ENCODE results near the gene PHB1. TPM values are rescaled to one million over a fixed set of nuclear protein-coding genes. Genes with fewer than 3 reads are reported as not detected.
"Not testable (repeated sequence)": the region's sequence is repeated elsewhere in the genome, so short reads cannot be mapped to it uniquely, and the experiment has no call there.

Gene PHB1
- total RNA-seq, 6 donors from 2014 or later, result 19.9 to 144 (median 68.8) TPM

DNA sequence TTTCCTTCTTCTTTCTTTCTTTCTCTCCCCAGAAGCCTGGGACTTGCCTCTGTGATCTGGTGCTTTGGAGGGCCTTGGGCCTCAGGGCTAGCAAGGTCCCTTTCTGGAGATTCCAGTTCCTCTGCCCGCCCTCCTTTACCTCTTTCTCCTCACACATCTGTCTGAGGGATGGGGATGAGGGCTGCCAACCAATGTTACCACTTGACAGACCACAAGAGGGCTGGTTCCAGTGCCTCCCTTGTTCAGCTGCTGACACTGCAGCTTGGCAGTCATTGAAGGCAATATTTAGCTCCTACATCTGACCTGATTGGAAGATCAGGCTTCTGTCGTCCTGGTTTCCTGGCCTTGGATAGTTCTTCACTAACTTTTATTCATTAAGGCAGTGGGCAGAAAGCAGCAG is 49.0 kb downstream of the PHB1 start:
- no peak for DNase-seq
- Histone ChIP-seq H3K27ac (no peak overlapping the region), H3K27me3 (no peaks in the 10 kb centered on the region), H3K4me1 (peaks cover 4 to 14% (median 6%) of the 10 kb centered on the region in 4 donors), H3K9me3 (no peaks in the 10 kb centered on the region), H3K36me3 (no peaks in the 10 kb centered on the region), H3K4me3 (no peak overlapping the region)
- ATAC-seq (ENCODE audit: low FRiP score in 2 of 2), result no peak
- 30 to 34% methylated on average over 2 of the region's 2 CpGs for WGBS, 2 donors
- no peak for TF ChIP-seq POLR2A (IDR thresholded peaks at IDR 0.05)
- TF ChIP-seq, protein P1, sequence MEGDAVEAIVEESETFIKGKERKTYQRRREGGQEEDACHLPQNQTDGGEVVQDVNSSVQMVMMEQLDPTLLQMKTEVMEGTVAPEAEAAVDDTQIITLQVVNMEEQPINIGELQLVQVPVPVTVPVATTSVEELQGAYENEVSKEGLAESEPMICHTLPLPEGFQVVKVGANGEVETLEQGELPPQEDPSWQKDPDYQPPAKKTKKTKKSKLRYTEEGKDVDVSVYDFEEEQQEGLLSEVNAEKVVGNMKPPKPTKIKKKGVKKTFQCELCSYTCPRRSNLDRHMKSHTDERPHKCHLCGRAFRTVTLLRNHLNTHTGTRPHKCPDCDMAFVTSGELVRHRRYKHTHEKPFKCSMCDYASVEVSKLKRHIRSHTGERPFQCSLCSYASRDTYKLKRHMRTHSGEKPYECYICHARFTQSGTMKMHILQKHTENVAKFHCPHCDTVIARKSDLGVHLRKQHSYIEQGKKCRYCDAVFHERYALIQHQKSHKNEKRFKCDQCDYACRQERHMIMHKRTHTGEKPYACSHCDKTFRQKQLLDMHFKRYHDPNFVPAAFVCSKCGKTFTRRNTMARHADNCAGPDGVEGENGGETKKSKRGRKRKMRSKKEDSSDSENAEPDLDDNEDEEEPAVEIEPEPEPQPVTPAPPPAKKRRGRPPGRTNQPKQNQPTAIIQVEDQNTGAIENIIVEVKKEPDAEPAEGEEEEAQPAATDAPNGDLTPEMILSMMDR (IDR thresholded peaks at IDR 0.05), result peak in 1 of 6 experiments; percentile 14

DNA sequence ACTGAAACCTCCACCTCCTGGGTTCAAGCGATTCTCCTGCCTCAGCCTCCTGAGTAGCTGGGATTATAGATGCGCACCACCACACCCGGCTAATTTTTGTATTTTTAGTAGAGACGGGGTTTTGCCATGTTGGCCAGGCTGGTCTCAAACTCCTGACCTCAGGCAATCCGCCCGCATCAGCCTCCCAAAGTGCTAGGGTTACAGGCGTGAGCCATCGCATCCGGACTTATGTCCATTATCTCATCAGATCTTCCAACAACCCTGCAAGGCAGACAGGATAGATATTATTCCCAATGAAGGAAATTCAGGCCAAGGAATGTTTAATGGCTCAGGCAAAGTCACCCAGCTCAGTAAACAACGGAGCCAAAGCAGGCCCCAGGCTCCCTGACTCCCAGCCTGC is 49.6 kb downstream of the PHB1 start:
- H3K27me3 ChIP-seq; H3K36me3 ChIP-seq; ATAC-seq (ENCODE audit: low FRiP score in 2 of 2); DNase-seq; H3K4me3 ChIP-seq; H3K27ac ChIP-seq; H3K9me3 ChIP-seq: not testable (repeated sequence)
- H3K4me1 ChIP-seq, result peaks cover 9 to 20% (median 12%) of the 10 kb centered on the region in 4 donors
- WGBS, 2 donors, result 96 to 98% methylated on average over 10 of the region's 10 CpGs

DNA sequence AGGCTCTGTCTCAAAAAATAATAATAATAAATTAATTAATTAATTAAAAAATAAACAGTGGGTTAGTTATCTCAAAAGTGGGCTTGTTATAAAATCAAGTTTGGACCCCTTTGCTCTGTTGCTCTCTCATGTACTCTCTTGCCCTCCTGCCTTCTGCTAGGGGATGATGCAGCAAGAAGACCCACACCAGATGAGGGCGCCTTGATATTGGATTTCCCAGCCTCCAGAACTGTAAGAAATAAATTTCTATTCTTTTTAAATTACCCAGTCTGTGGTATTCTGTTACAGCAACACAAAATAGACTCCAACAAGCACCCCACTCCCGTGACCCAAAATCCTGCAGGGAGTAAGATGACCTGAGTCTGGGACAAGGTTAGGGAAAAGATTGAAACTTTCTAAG is 50.6 kb downstream of the PHB1 start:
- ATAC-seq (ENCODE audit: low FRiP score in 2 of 2) (no peak), DNase-seq (no peak)
- Histone ChIP-seq H3K9me3 (no peaks in the 10 kb centered on the region), H3K4me3 (no peak overlapping the region), H3K27ac (no peak overlapping the region), H3K27me3 (no peaks in the 10 kb centered on the region), H3K36me3 (no peaks in the 10 kb centered on the region), H3K4me1 (peaks cover 18 to 30% (median 21%) of the 10 kb centered on the region in 4 donors)
- 98 to 100% methylated on average over 2 of the region's 2 CpGs for WGBS, 2 donors
- TF ChIP-seq, protein P1 (IDR thresholded peaks at IDR 0.05), result no peak
- TF ChIP-seq EP300 (IDR thresholded peaks at IDR 0.05) (no peak), POLR2AphosphoS5 (IDR thresholded peaks at IDR 0.05) (no peak)

DNA sequence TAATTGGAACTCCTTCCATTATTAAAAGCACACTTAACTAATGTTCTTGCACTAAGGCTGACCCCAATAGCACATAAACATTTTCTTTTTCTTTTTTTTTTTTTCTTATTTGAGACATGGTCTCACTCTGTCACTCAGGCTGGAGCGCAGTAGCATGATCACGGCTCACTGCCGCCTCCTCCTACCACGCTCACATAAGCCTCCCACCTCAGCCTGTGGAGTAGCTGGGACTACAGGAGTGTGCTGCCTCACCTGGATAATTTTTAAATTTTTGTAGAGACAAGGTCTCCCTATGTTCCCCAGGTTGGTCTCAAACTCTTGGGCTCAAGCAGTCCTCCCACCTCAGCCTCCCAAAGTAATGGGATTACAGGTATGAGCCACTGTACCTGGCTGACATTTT is 51.4 kb downstream of the PHB1 start:
- H3K27ac ChIP-seq, result no peak overlapping the region
- H3K27me3 ChIP-seq, result no peaks in the 10 kb centered on the region
- peaks cover 24 to 35% (median 29%) of the 10 kb centered on the region in 4 donors for H3K4me1 ChIP-seq
- TF ChIP-seq POLR2A (IDR thresholded peaks at IDR 0.05) (no peak), EP300 (IDR thresholded peaks at IDR 0.05) (no peak), POLR2AphosphoS5 (IDR thresholded peaks at IDR 0.05) (no peak)
- TF ChIP-seq, protein P1 (IDR thresholded peaks at IDR 0.05), result no peak
- ATAC-seq (ENCODE audit: low FRiP score in 2 of 2) (no peak), DNase-seq (no peak)
- H3K36me3 ChIP-seq, result no peaks in the 10 kb centered on the region
- 88 to 94% methylated on average over 4 of the region's 4 CpGs for WGBS, 2 donors
- H3K4me3 ChIP-seq, result no peak overlapping the region
- no peaks in the 10 kb centered on the region for H3K9me3 ChIP-seq

DNA sequence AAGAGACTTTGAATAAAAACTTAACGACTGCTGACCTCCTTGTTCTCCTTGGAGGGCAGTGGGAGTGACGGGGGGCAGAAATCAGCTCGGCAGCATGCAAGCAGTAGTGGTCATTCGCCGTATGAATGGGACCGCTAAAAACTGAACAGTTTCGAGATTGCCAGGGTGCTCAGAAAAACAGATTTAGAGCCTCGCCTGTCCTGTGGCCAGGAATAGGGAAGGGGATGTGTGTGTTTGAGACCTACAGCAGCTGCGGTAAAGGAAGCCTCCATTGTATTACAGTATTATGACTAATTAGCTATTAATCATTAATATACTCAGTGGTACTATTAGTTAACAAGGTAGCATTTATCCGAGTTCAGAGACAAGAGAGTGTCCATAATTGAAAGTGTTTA is 52.0 kb downstream of the PHB1 start:
- Histone ChIP-seq H3K27ac (peak overlapping the region; percentile 92 to 99 (median 96)), H3K36me3 (no peaks in the 10 kb centered on the region), H3K27me3 (no peaks in the 10 kb centered on the region), H3K4me3 (peak overlapping the region; percentile 35 to 99 (median 96)), H3K9me3 (no peaks in the 10 kb centered on the region), H3K4me1 (peaks cover 29 to 38% (median 32%) of the 10 kb centered on the region in 4 donors)
- DNase-seq, result no peak
- ATAC-seq (ENCODE audit: low FRiP score in 2 of 2), result no peak
- no peak for TF ChIP-seq POLR2A (IDR thresholded peaks at IDR 0.05)
- no peak for TF ChIP-seq EP300 (IDR thresholded peaks at IDR 0.05)
- no peak for TF ChIP-seq POLR2AphosphoS5 (IDR thresholded peaks at IDR 0.05)
- TF ChIP-seq, protein P1 (IDR thresholded peaks at IDR 0.05), result no peak
- WGBS, 2 donors, result 11 to 18% methylated on average over 10 of the region's 10 CpGs
